Measurements from ENCODE around the gene CYP3A5.

The CYP3A5 gene

DNA sequence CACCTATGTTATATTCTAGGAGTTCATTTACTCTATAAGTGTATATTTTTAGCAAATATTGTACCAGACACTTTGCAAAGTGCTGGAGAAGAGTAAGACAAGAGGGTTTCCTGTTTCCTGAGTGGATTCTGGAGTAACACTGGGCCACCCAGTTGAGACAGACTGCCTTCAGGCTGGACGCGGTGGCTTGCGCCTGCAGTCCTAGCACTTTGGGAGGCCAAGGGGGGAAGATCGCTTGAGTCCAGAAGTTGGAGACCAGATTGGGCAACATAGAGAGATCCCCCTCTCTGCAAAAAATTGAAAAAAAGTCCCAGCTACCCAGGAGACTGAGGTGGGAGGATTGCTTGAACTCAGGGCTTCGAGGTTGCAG, 63.8 kb downstream of the CYP3A5 start:
- DNase-seq (ENCODE audit: low read depth), result no peak

DNA sequence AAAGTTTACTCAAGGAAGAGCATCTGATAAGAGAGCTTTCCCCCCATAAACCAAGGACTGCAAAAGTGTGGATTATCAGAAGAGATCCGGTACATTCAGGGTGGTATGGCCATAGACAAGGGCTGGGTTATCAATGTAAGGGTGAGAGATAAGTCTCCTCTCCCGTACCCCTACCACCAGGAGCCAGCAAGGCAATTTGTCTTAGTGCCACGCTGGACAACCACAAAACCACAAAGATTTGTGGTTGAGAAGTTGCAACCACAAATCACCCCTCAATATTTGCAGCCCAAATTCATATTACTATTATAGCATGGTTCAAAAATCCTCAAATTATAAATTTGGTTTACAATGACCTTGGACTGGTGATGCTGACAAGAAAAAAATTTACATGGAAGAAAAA, 65.3 kb downstream of the CYP3A5 start:
- DNase-seq (ENCODE audit: low read depth), result peak; percentile 8

DNA sequence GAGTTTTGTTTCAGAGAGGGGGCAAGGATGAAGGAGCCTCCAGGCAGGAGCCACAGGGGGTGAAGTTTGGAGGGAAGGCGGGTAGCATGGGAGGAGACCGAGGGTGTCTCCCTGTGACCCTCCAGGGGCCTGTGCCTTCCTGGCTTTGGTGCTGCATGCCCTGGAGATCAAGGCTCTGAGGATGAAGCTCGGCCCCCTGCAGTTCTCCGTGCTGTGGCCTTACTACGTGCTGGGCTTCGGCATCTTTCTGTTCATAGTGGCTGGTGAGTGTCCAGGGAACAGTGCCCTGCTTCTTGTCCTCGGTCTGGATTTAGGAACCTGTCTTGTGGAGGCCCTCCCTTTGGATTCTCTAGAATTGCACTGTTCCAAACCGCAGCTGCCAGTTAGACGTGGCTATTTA, 72.2 kb downstream of the CYP3A5 start:
- no peak for DNase-seq (ENCODE audit: low read depth)

DNA sequence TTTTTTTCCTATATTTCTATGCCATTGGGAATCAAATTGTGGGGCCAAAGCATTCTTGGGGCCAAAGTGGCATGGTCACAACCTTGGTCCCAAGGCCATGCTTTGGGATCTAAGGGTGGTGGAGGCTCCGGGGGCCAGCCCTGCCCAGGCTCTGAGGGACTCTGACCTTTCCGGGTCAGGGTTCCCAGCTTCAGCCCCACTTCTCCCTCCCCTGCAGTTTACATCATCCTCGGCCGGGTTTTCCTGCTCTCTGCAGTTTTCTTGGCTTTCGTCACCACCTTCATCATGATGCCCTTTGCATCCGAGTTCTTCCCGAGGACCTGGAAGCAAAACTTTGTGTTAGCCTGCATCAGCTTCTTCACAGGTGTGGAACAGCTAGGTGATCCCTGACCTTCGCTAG, 73.3 kb downstream of the CYP3A5 start:
- no peak for DNase-seq (ENCODE audit: low read depth)

DNA sequence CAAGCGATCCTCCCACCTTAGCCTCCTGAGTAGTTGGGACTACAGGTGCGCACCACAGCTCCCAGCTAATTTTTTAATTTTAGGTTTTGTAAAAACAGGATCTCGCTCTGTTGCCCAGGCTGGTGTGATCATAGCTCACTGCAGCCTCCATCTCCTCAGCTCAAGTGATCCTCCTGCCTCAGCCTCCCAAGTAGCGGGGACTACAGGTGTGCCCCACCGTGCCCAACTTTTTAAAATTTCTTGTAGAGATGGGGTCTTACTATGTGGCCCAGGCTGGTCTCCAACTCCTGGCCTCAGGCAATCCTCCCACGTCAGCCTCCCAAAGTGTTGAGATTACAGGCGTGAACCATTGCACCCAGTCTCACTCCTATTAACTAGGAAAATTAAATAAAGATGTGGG, 74.3 kb downstream of the CYP3A5 start:
- no peak for DNase-seq (ENCODE audit: low read depth)

DNA sequence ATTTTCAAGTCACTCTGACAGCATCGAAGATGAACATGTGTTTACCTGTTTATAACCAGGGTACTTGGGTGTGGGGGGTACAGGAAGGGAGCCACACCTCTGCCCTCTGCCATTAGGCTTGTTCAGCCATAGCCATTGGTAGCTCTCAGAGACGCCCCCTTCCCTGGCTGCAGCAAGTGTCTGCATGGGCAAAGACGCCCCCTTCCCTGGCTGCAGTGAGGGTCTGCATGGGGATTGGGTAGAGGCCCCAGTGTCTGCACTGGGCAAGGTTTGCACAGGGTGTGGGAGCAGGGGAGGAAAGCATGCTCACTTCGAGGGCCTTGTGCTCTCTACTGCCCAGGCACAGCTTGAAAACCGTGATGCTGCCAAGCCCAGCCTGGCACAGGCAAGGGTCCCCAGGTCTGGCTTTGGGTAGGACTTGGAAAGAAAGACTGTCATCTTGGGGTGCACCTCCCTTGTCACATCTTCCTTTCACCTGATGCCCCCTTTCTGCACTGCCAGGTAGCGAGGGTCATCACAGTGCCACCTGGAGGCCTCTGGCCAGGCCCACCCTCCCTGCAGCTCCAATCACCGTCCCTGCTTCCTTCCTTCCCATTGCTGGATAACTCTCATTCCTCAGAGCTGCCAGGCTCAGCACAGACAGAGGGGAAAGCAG, 78.0 kb downstream of the CYP3A5 start:
- no peak for DNase-seq (ENCODE audit: low read depth)

DNA sequence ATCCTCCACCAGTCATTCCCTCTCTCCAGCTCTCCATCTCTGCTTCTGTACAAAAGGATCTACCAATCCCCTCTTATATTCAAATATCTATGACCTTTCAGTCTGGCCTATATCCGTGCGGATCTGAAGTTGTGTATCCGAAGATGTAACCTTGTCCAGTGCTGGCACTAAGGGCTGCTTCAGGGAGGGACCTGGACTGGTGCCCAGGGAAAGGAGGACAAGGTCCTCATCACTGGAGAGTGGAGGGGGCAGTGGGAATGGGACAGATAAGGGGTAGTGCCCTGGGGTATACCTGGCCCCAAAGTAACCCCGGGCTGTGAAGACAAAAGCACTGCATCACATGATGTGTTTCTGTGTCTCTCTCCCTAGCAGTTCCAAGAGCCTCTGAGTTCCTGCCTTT, 80.0 kb downstream of the CYP3A5 start:
- no peak for DNase-seq (ENCODE audit: low read depth)
